HepG2 (cell line): ENCODE results near the gene MAPK9.

Experiments
- CBX2 ChIP-seq, 2 experiments: fragments of 200-600 bp in 1 of 2; sonication (generic); formaldehyde crosslinking in 1 of 2; IDR thresholded peaks; 2 replicates each; pipeline versions ENCODE4 v1.7.0 to v1.8.1; 2018 to 2022; ENCODE audit warnings: low read depth in 2 of 2, low read length in 1 of 2, mild to moderate bottlenecking in 1 of 2, missing genetic modification reagents in 1 of 2
- CCAR2 ChIP-seq: fragments of 200-400 bp; formaldehyde crosslinking; optimal IDR thresholded peaks from 2 replicates; pipeline ENCODE3; 2018; ENCODE audit warnings: low read depth, mild to moderate bottlenecking, low read length, moderate library complexity
- CTCF ChIP-seq: sonication (generic); formaldehyde crosslinking; IDR thresholded peaks from 2 replicates; pipeline ENCODE4 v1.5.0; 2020; ENCODE audit warnings: mild to moderate bottlenecking, missing genetic modification reagents, moderate library complexity
- EZH2 ChIP-seq: conservative IDR thresholded peaks from 2 replicates; pipeline ENCODE4 v1.6.1; 2012; ENCODE audit warnings: mild to moderate bottlenecking, low read depth, low read length, moderate library complexity
- JUNB ChIP-seq: sonication (generic); formaldehyde crosslinking; IDR thresholded peaks from 2 replicates; pipeline ENCODE4 v1.8.0; 2022; ENCODE audit warnings: missing genetic modification reagents, mild to moderate bottlenecking, borderline replicate concordance
- SOX5 ChIP-seq: IDR thresholded peaks from 2 replicates; pipeline ENCODE4 v1.6.1; 2016; ENCODE audit warnings: borderline replicate concordance
- SP4 ChIP-seq: sonication (generic); formaldehyde crosslinking; IDR thresholded peaks from 2 replicates; pipeline ENCODE4 v1.8.1; 2023; ENCODE audit warnings: mild to moderate bottlenecking, missing genetic modification reagents
- U2AF2 ChIP-seq: fragments of 200-400 bp; formaldehyde crosslinking; IDR thresholded peaks from 2 replicates; pipeline ENCODE4 v1.6.1; 2017; ENCODE audit warnings: low read depth, mild to moderate bottlenecking, low read length
- ZNF12 ChIP-seq: sonication (generic); formaldehyde crosslinking; IDR thresholded peaks from 2 replicates; pipeline ENCODE4 v1.5.0; 2020; ENCODE audit warnings: missing genetic modification reagents
- TF ChIP-seq, protein P1 (sequence below): sonication (generic); formaldehyde crosslinking; IDR thresholded peaks from 2 replicates; pipeline ENCODE4 v1.4.0; 2020; ENCODE audit warnings: missing genetic modification reagents, borderline replicate concordance

- TF ChIP-seq EZH2 (no peak), CTCF (CRISPR knock-in tag) (no peak), SP4 (no peak), CCAR2 (no peak), CBX2 (IDR thresholded peaks at IDR 0.05; ENCODE audit: low read depth, low read length) (no peak), CBX2 (CRISPR knock-in tag; IDR thresholded peaks at IDR 0.05; ENCODE audit: low read depth) (no peak), SOX5 (CRISPR knock-in tag) (no peak), JUNB (no peak), U2AF2 (no peak), ZNF12 (CRISPR knock-in tag) (no peak)
- TF ChIP-seq, protein P1, sequence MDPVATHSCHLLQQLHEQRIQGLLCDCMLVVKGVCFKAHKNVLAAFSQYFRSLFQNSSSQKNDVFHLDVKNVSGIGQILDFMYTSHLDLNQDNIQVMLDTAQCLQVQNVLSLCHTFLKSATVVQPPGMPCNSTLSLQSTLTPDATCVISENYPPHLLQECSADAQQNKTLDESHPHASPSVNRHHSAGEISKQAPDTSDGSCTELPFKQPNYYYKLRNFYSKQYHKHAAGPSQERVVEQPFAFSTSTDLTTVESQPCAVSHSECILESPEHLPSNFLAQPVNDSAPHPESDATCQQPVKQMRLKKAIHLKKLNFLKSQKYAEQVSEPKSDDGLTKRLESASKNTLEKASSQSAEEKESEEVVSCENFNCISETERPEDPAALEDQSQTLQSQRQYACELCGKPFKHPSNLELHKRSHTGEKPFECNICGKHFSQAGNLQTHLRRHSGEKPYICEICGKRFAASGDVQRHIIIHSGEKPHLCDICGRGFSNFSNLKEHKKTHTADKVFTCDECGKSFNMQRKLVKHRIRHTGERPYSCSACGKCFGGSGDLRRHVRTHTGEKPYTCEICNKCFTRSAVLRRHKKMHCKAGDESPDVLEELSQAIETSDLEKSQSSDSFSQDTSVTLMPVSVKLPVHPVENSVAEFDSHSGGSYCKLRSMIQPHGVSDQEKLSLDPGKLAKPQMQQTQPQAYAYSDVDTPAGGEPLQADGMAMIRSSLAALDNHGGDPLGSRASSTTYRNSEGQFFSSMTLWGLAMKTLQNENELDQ (CRISPR knock-in tag), result no peak
Observed at GRCh38 chr5:180216646-180217171, 75.2 kb downstream of the MAPK9 start.
